Measurements from ENCODE around the gene ABAT. TPM values are rescaled to one million over a fixed set of nuclear protein-coding genes. Genes with fewer than 3 reads are reported as not detected.

ABAT gene
- total and polyA plus RNA-seq, 10 of the 15 experiments (the other 5 are each of a cell fraction or from before 2014, with no cell fraction given) = 1.0 to 10.6 (median 1.9) TPM

GRCh38 chr16:8798535-8799157, 124.2 kb downstream of the ABAT start:
- ChIA-PET RAD21 (ENCODE audit: unreplicated experiment) (interaction anchor here (1.2 to 2.8 kb wide), 3 partner anchors 70 to 136 kb away, joined by 3 to 15 read pairs (median 4); partner anchors contain the start of gene CARHSP1), CTCF (interaction anchor here (2.1 kb wide), 1 partner anchor 81 kb away, joined by 6 read pairs; no protein-coding TSS in a partner anchor), POLR2A (interaction anchor here (0.9 to 1.0 kb wide), 2 partner anchors 12 to 304 kb away, joined by 3 read pairs; no protein-coding TSS in a partner anchor), SMC1A (ENCODE audit: uncharacterized antibody, unreplicated experiment) (interaction anchor here (0.8 to 3.3 kb wide), 5 partner anchors 12 to 130 kb away, joined by 3 to 10 read pairs (median 4); no protein-coding TSS in a partner anchor)
- peak; percentile 10 for ATAC-seq
- intact Hi-C loops (cut with micrococcal nuclease; ENCODE audit: unreplicated experiment) = loop anchor here (5.0 kb wide), 4 partner anchors 94 to 334 kb away; partner anchors contain the start of gene HAPSTR1
- 10% methylated on average over 7 of the region's 7 CpGs for WGBS (ENCODE audit: insufficient coverage, insufficient replicate concordance, low lambda C conversion rate, missing lambda C conversion rate)
- BruUV-seq (replicated peaks) = no TSS peak
- Histone ChIP-seq H3K27ac (ENCODE audit: control insufficient read depth, insufficient read depth) (peak overlapping the region; percentile 84), H3K9me3 (replicated peaks; ENCODE audit: control insufficient read depth, insufficient read depth, low read length) (no peaks in the 10 kb centered on the region), H3K4me2 (ENCODE audit: control insufficient read depth, insufficient read depth) (peak overlapping the region; percentile 95), H3K79me2 (ENCODE audit: control insufficient read depth, insufficient read depth, low read length) (peaks cover 72% of the 10 kb centered on the region), H3K9ac (ENCODE audit: control insufficient read depth, insufficient read depth, low read length) (peak overlapping the region; percentile 86), H3K4me1 (ENCODE audit: control insufficient read depth, insufficient read depth, low read length) (peaks cover 10% of the 10 kb centered on the region), H3K4me3 (peak overlapping the region; percentile 96), H4K20me1 (ENCODE audit: control insufficient read depth, insufficient read depth) (peaks cover 2% of the 10 kb centered on the region; the same call in 1 of the 2 replicates), H3K36me3 (ENCODE audit: control insufficient read depth in 2 of 2, insufficient read depth in 2 of 2, low read length in 1 of 2) (peaks cover 3 to 9% of the 10 kb centered on the region in 2 experiments; a peak in 3 of 4 replicates), H2AFZ (ENCODE audit: control insufficient read depth, low read depth, low read length) (no peak overlapping the region), H3K27me3 (replicated peaks in 1 of 2; ENCODE audit: control insufficient read depth in 2 of 2, insufficient read depth in 2 of 2, low read length in 1 of 2) (no peaks in the 10 kb centered on the region)
- no peak for TF ChIP-seq POLR2AphosphoS2 (IDR thresholded peaks at IDR 0.05; ENCODE audit: low read depth, low read length)
- TF ChIP-seq POLR2AphosphoS5 (IDR thresholded peaks at IDR 0.05; ENCODE audit: low read length) = 0 out of 2 replicates have a peak, but pooled peaks have one; percentile 38
- TF ChIP-seq NR2F1 (conservative IDR thresholded peaks at IDR 0.05) = peak; percentile 78
- no peak for TF ChIP-seq JUND (IDR thresholded peaks at IDR 0.05; ENCODE audit: low read depth, low read length)
- DNase-seq (ENCODE audit: low read depth, low spot score) = no peak
- in situ Hi-C loops (cut with MboI) = loop anchor here (5.0 kb wide), 1 partner anchor 136 kb away; no protein-coding TSS in a partner anchor
- FAIRE-seq = peak; percentile 13

DNA sequence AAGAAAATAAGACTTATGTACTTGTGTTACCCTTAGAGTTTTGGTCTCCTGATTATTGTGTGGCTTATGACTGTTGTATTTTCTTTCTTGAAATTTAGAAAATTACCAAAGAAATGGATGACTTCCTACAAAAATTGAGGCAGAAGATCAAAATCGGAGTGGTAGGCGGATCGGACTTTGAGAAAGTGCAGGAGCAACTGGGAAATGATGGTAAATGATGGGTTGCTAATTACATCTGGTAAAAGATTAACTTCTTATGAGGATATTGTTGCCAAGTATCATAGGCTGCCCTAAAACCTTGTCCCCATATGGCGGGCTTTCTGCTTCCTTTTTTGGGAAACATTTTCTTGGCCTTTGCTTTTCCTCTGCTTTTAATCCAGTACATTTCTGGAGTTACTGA, 127.3 kb downstream of the ABAT start:
- 98% methylated on average over 4 of the region's 4 CpGs for WGBS (ENCODE audit: insufficient coverage, insufficient replicate concordance, low lambda C conversion rate, missing lambda C conversion rate)
- Histone ChIP-seq H3K27me3 (replicated peaks in 1 of 2; ENCODE audit: control insufficient read depth in 2 of 2, insufficient read depth in 2 of 2, low read length in 1 of 2) (no peaks in the 10 kb centered on the region), H3K36me3 (ENCODE audit: control insufficient read depth in 2 of 2, insufficient read depth in 2 of 2, low read length in 1 of 2) (peaks cover 5 to 25% of the 10 kb centered on the region in 2 experiments), H3K79me2 (ENCODE audit: control insufficient read depth, insufficient read depth, low read length) (peaks cover 63% of the 10 kb centered on the region), H3K4me2 (ENCODE audit: control insufficient read depth, insufficient read depth) (no peak overlapping the region), H3K4me1 (ENCODE audit: control insufficient read depth, insufficient read depth, low read length) (peaks cover 3% of the 10 kb centered on the region; the same call in 1 of the 2 replicates), H3K27ac (ENCODE audit: control insufficient read depth, insufficient read depth) (no peak overlapping the region), H3K4me3 (no peak overlapping the region), H2AFZ (ENCODE audit: control insufficient read depth, low read depth, low read length) (no peak overlapping the region), H3K9me3 (replicated peaks; ENCODE audit: control insufficient read depth, insufficient read depth, low read length) (no peaks in the 10 kb centered on the region), H3K9ac (ENCODE audit: control insufficient read depth, insufficient read depth, low read length) (no peak overlapping the region), H4K20me1 (ENCODE audit: control insufficient read depth, insufficient read depth) (peaks cover 2% of the 10 kb centered on the region; the same call in 1 of the 2 replicates)
- no peak for DNase-seq (ENCODE audit: low read depth, low spot score)
- RAD21 ChIA-PET (ENCODE audit: unreplicated experiment) = interaction anchor here (0.5 to 1.2 kb wide), 3 partner anchors 29 to 139 kb away, joined by 4 to 5 read pairs (median 4); no protein-coding TSS in a partner anchor
- intact Hi-C loops (cut with micrococcal nuclease; ENCODE audit: unreplicated experiment) = no loop called here
- SMC1A ChIA-PET (ENCODE audit: uncharacterized antibody, unreplicated experiment) = interaction anchor here (0.7 to 2.0 kb wide), 5 partner anchors 8 to 79 kb away, joined by 3 to 10 read pairs (median 6); partner anchors contain the start of gene LITAFD
- in situ Hi-C loops (cut with MboI) = no loop called here
- no peak for ATAC-seq
- BruUV-seq (replicated peaks) = no TSS peak
- POLR2A ChIA-PET = interaction anchor here (0.7 to 0.9 kb wide), 2 partner anchors 12 to 58 kb away, joined by 3 to 7 read pairs; no protein-coding TSS in a partner anchor
- CTCF ChIA-PET = interaction anchor here (1.3 to 1.7 kb wide), 4 partner anchors 9 to 207 kb away, joined by 4 to 8 read pairs (median 6); no protein-coding TSS in a partner anchor
- no peak for FAIRE-seq
- no peak for TF ChIP-seq MYC (IDR thresholded peaks at IDR 0.05; ENCODE audit: insufficient read depth, insufficient read length, insufficient replicate concordance, low read length, severe bottlenecking)
- TF ChIP-seq TCF3 (IDR thresholded peaks at IDR 0.05; ENCODE audit: borderline replicate concordance, insufficient read depth, low read depth, low read length) = no peak
- no peak for TF ChIP-seq NFXL1 (IDR thresholded peaks at IDR 0.05; ENCODE audit: borderline replicate concordance)
- TF ChIP-seq KAT2A (conservative IDR thresholded peaks at IDR 0.05; ENCODE audit: control insufficient read depth, low read depth, low read length) = no peak
- TF ChIP-seq, protein P1, sequence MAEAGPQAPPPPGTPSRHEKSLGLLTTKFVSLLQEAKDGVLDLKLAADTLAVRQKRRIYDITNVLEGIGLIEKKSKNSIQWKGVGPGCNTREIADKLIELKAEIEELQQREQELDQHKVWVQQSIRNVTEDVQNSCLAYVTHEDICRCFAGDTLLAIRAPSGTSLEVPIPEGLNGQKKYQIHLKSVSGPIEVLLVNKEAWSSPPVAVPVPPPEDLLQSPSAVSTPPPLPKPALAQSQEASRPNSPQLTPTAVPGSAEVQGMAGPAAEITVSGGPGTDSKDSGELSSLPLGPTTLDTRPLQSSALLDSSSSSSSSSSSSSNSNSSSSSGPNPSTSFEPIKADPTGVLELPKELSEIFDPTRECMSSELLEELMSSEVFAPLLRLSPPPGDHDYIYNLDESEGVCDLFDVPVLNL (IDR thresholded peaks at IDR 0.05; ENCODE audit: low read depth, low read length) = no peak
- no peak for TF ChIP-seq NFYA (IDR thresholded peaks at IDR 0.05; ENCODE audit: borderline replicate concordance, low read depth, low read length)

Data from GM12878 (cell line).